Panc1 (cell line): ENCODE results near the gene SLC18B1.

Experiments
- CTCF ChIP-seq: fragments of 450-650 bp; IDR thresholded peaks from 2 replicates; pipeline ENCODE4 v1.5.1; 2017; ENCODE audit warnings: mild to moderate bottlenecking
- POLR2AphosphoS5 ChIP-seq: IDR thresholded peaks from 2 replicates; pipeline ENCODE4 v1.6.1; 2012; ENCODE audit warnings: mild to moderate bottlenecking, low read depth, low read length, moderate library complexity
- REST ChIP-seq, 2 experiments: IDR thresholded peaks; 2 replicates each; pipeline ENCODE4 v1.6.1; 2011 to 2012; ENCODE audit warnings: low read depth in 2 of 2, control low read depth in 1 of 2, low read length in 1 of 2, mild to moderate bottlenecking in 1 of 2, moderate library complexity in 1 of 2; ENCODE audit not compliant: insufficient read depth in 1 of 2
- SIN3A ChIP-seq: IDR thresholded peaks from 2 replicates; pipeline ENCODE4 v1.6.1; 2012; ENCODE audit warnings: low read depth, mild to moderate bottlenecking, low read length, moderate library complexity, borderline replicate concordance; ENCODE audit not compliant: insufficient read depth

DNA sequence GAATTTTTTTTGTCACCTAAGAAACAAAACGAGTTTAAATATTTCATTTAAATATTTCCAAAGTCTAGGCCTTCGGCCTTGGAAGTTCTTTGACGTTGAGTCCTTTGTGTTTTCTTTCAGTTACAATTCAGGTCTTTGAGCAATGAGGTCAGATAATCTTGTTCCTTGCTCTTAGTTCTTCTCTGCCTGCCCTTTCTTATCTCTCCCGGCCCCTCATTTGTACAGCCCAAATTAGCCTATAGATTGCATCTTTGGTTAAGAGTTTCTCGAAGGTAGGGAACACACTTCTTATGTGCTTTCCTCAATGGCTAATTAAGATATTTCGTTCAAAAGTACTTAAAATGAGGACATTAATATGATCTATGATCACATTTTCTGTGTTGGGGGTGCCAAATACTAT, 34.5 kb upstream of the SLC18B1 start:
- no peak for TF ChIP-seq REST (IDR thresholded peaks at IDR 0.05; ENCODE audit: insufficient read depth in 1 of 2, low read depth in 2 of 2, low read length in 1 of 2)
- no peak for TF ChIP-seq CTCF
- no peak for TF ChIP-seq POLR2AphosphoS5
- no peak for TF ChIP-seq SIN3A
